ENCODE data around the gene CABCOCO1. TPM values are rescaled to one million over a fixed set of nuclear protein-coding genes. Genes with fewer than 3 reads are reported as not detected.

Gene CABCOCO1
- total and polyA plus RNA-seq, 10 of the 15 experiments (the other 5 are each of a cell fraction or from before 2014, with no cell fraction given), result not detected

GRCh38 chr10:61719906-61720305, 57.2 kb downstream of the CABCOCO1 start:
- H3K9ac ChIP-seq (ENCODE audit: control insufficient read depth, insufficient read depth, low read length), result no peak overlapping the region
- no TSS peak for BruUV-seq (replicated peaks)
- no peak overlapping the region for H2AFZ ChIP-seq (ENCODE audit: control insufficient read depth, low read depth, low read length)
- no peaks in the 10 kb centered on the region for H3K4me1 ChIP-seq (ENCODE audit: control insufficient read depth, insufficient read depth, low read length)
- DNase-seq (ENCODE audit: low read depth, low spot score) (no peak), ATAC-seq (no peak), FAIRE-seq (no peak)
- 20% methylated on average over 3 of the region's 3 CpGs for WGBS (ENCODE audit: insufficient coverage, insufficient replicate concordance, low lambda C conversion rate, missing lambda C conversion rate)
- no peak overlapping the region for H3K4me3 ChIP-seq
- RAD21 ChIA-PET (ENCODE audit: unreplicated experiment), result no interaction called here
- in situ Hi-C loops (cut with MboI) (loop anchor here (10.0 kb wide), 1 partner anchor 905 kb away; no protein-coding TSS in a partner anchor), intact Hi-C loops (cut with micrococcal nuclease; ENCODE audit: unreplicated experiment) (no loop called here)
- H4K20me1 ChIP-seq (ENCODE audit: control insufficient read depth, insufficient read depth), result no peaks in the 10 kb centered on the region
- H3K27ac ChIP-seq (ENCODE audit: control insufficient read depth, insufficient read depth), result no peak overlapping the region
- H3K36me3 ChIP-seq (ENCODE audit: control insufficient read depth in 2 of 2, insufficient read depth in 2 of 2, low read length in 1 of 2), result no peaks in the 10 kb centered on the region
- H3K9me3 ChIP-seq (replicated peaks; ENCODE audit: control insufficient read depth, insufficient read depth, low read length), result no peaks in the 10 kb centered on the region
- H3K79me2 ChIP-seq (ENCODE audit: control insufficient read depth, insufficient read depth, low read length), result no peaks in the 10 kb centered on the region
- CTCF ChIA-PET, result interaction anchor here (1.0 kb wide), 1 partner anchor 13 kb away, joined by 3 read pairs; no protein-coding TSS in a partner anchor
- no peak overlapping the region for H3K4me2 ChIP-seq (ENCODE audit: control insufficient read depth, insufficient read depth)
- SMC1A ChIA-PET (ENCODE audit: uncharacterized antibody, unreplicated experiment), result no interaction called here
- no peaks in the 10 kb centered on the region for H3K27me3 ChIP-seq (replicated peaks in 1 of 2; ENCODE audit: control insufficient read depth in 2 of 2, insufficient read depth in 2 of 2, low read length in 1 of 2)
- POLR2A ChIA-PET, result no interaction called here
- no peak for TF ChIP-seq STAT3 (IDR thresholded peaks at IDR 0.05; ENCODE audit: low read depth, low read length)
- TF ChIP-seq TARDBP (IDR thresholded peaks at IDR 0.05; ENCODE audit: borderline replicate concordance), result no peak
- TF ChIP-seq MTA2 (IDR thresholded peaks at IDR 0.05; ENCODE audit: low read depth), result no peak
- TF ChIP-seq RBBP5 (conservative IDR thresholded peaks at IDR 0.05), result no peak
- no peak for TF ChIP-seq KLF5 (IDR thresholded peaks at IDR 0.05; ENCODE audit: partially characterized antibody)
- no peak for TF ChIP-seq MLLT1 (IDR thresholded peaks at IDR 0.05)
- no peak for TF ChIP-seq MTA3 (IDR thresholded peaks at IDR 0.05; ENCODE audit: borderline replicate concordance, low read length)
- no peak for TF ChIP-seq PKNOX1 (IDR thresholded peaks at IDR 0.05)
- no peak for TF ChIP-seq ZBTB40 (IDR thresholded peaks at IDR 0.05; ENCODE audit: borderline replicate concordance)
- TF ChIP-seq IRF5 (IDR thresholded peaks at IDR 0.05; ENCODE audit: borderline replicate concordance), result no peak
- TF ChIP-seq SMC3 (IDR thresholded peaks at IDR 0.05; ENCODE audit: borderline replicate concordance, low read length), result no peak
- no peak for TF ChIP-seq HDGF (IDR thresholded peaks at IDR 0.05)
- TF ChIP-seq BMI1 (IDR thresholded peaks at IDR 0.05; ENCODE audit: borderline replicate concordance), result no peak
- TF ChIP-seq NBN (IDR thresholded peaks at IDR 0.05), result no peak
- TF ChIP-seq BCL3 (IDR thresholded peaks at IDR 0.05; ENCODE audit: borderline replicate concordance, insufficient read depth, low read depth, low read length, poor library complexity, severe bottlenecking), result no peak
